Posterior cingulate gyrus (tissue), 11 donors: ENCODE results near the gene PAGE2.
"Not testable (repeated sequence)": the region's sequence is repeated elsewhere in the genome, so short reads cannot be mapped to it uniquely, and the experiment has no call there.

Experiments used
- DNase-seq, 10 donors: peaks; one replicate each; pipeline versions ENCODE4 v3.0.0 to v3.0.0-alpha.2; 2020 to 2021; ENCODE audit warnings: mixed read lengths in 3 of 10
- intact Hi-C: fragments of 100-400 bp; cut with DNase I; formaldehyde crosslinking; loops from one replicate; pipeline ENCODE4 v1.15.1; 2023

The PAGE2 gene

GRCh38 chrX:55120761-55121358, 32.0 kb downstream of the PAGE2 start:
- no peak for DNase-seq
- intact Hi-C loops: no loop called here

DNA sequence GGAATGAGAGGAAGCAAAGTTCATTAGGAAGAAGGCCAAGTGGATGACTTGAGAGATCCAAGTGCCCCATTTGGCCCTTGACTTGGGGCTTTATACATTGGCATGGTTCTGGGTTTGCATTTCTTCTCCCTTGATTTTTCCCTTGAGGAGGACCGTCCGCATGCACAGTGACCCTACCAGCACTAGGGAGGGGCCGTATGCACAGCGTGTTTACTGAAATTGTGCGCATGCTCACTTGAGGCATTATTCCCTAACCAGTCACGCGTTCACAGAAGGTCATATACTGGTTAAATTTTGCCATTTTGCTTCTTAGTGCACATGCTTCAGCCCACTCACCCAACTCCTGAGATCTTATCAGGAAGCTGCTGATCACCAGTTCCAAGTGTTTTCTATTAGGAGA, 35.1 kb downstream of the PAGE2 start:
- intact Hi-C loops: no loop called here
- no peak for DNase-seq

- intact Hi-C loops: no loop called here
- DNase-seq: no peak
Measured at GRCh38 chrX:55127692-55128091, 38.9 kb downstream of the PAGE2 start.

- no peak for DNase-seq
- intact Hi-C loops: no loop called here
Measured at GRCh38 chrX:55129361-55129760, 40.5 kb downstream of the PAGE2 start.

- intact Hi-C loops: no loop called here
- DNase-seq: no peak
Measured at GRCh38 chrX:55130481-55130880, 41.7 kb downstream of the PAGE2 start.

GRCh38 chrX:55132416-55132815, 43.6 kb downstream of the PAGE2 start:
- intact Hi-C loops: no loop called here
- no peak for DNase-seq

DNA sequence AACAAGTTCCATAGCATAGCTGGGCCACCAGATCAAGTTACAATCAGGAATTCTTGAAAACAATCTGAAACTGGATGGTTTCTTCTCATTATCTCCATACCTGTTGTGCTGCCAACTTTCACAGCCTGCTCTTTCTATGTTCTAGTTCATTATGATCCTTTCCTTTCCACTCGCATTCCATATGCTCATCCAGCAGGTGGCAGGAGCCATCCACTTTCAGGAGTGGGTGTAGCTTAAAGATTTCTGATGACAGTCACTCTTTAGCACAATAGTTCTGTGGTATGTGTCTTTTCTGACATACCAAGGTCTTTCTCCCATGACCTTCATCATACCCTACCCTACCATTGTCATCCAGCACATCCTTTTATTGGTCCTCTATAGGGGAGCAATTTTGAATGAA, 46.4 kb downstream of the PAGE2 start:
- intact Hi-C loops: no loop called here
- DNase-seq: peak in 7 of 10 donors; percentile 20 to 90 (median 36)

GRCh38 chrX:55140800-55141199, 52.0 kb downstream of the PAGE2 start:
- DNase-seq, intact Hi-C loops: not testable (repeated sequence)
